ENCODE results near the gene MALAT1. TPM values are rescaled to one million over a fixed set of nuclear protein-coding genes. Genes with fewer than 3 reads are reported as not detected.

The MALAT1 gene
- total RNA-seq, 1 experiment from 2014 or later, result 2,461 TPM

GRCh38 chr11:65479184-65480145 is 19.4 kb upstream of the MALAT1 start:
- DNase-seq (ENCODE audit: low read depth), result peak; percentile 92

- no peak for DNase-seq (ENCODE audit: low read depth)
Measured at GRCh38 chr11:65482306-65482850, 16.5 kb upstream of the MALAT1 start.

GRCh38 chr11:65485920-65486219 is 13.0 kb upstream of the MALAT1 start:
- DNase-seq (ENCODE audit: low read depth), result peak; percentile 52

- no peak for DNase-seq (ENCODE audit: low read depth)
Measured at GRCh38 chr11:65486570-65487466, 12.0 kb upstream of the MALAT1 start.

GRCh38 chr11:65487467-65488272 is 11.2 kb upstream of the MALAT1 start:
- peak; percentile 100 for DNase-seq (ENCODE audit: low read depth)

GRCh38 chr11:65488273-65489034 is 10.4 kb upstream of the MALAT1 start:
- peak; percentile 75 for DNase-seq (ENCODE audit: low read depth)

GRCh38 chr11:65489035-65489705 is 9.7 kb upstream of the MALAT1 start:
- peak; percentile 79 for DNase-seq (ENCODE audit: low read depth)

GRCh38 chr11:65489706-65490320 is 9.0 kb upstream of the MALAT1 start:
- peak; percentile 80 for DNase-seq (ENCODE audit: low read depth)

- DNase-seq (ENCODE audit: low read depth), result peak; percentile 56
Measured at GRCh38 chr11:65491163-65491465, 7.7 kb upstream of the MALAT1 start.

- peak; percentile 93 for DNase-seq (ENCODE audit: low read depth)
Measured at GRCh38 chr11:65491614-65492386, 7.0 kb upstream of the MALAT1 start.

GRCh38 chr11:65492387-65492636 is 6.5 kb upstream of the MALAT1 start:
- no peak for DNase-seq (ENCODE audit: low read depth)

- DNase-seq (ENCODE audit: low read depth), result peak; percentile 88
Measured at GRCh38 chr11:65492637-65493366, 6.0 kb upstream of the MALAT1 start.

GRCh38 chr11:65493367-65494176 is 5.3 kb upstream of the MALAT1 start:
- peak; percentile 98 for DNase-seq (ENCODE audit: low read depth)

- peak; percentile 59 for DNase-seq (ENCODE audit: low read depth)
Measured at GRCh38 chr11:65496304-65497140, 2.3 kb upstream of the MALAT1 start.

- DNase-seq (ENCODE audit: low read depth), result peak; percentile 98
Measured at GRCh38 chr11:65497141-65498041, 1.5 kb upstream of the MALAT1 start.

All from LHCN-M2 (cell line).